Fibroblast of skin of right quadriceps (primary cell): ENCODE data around the gene OR10H5.

Experiments used
- DNase-seq: peaks from one replicate; pipeline ENCODE4 v3.0.0-alpha.2; 2013

The OR10H5 gene

DNA sequence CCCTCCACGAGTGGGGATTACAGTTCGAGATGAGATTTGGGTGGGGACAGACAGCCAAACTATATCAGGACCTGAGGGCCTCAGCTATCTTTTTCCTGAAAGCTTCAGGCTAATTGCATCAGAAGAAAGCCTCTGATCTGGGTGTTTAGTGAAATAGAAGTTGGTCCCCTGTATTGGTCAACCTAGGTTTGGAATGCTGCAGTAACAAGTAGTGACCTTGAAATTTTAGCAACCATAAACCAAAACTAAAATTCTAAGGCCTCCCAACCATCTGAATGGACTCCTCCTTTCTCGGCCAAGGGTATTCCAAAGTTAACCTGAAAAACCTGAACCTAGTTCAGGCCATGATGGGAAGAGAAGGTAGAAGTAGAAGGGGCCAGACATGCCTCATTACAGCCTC lies 62.9 kb downstream of the OR10H5 start:
- no peak for DNase-seq
